Fibroblast of pulmonary artery (primary cell): Measurements from ENCODE around the gene PSMB2.

Experiments used
- DNase-seq: peaks from one replicate; pipeline ENCODE4 v3.0.0-alpha.2; 2010; ENCODE audit warnings: low read depth
- H3K4me3 ChIP-seq: replicated peaks from 2 replicates; pipeline ENCODE4 v1.5.1; 2011; ENCODE audit warnings: low read depth, mild to moderate bottlenecking, control low read depth, low read length, moderate library complexity
- CTCF ChIP-seq: IDR thresholded peaks from 2 replicates; pipeline ENCODE4 v1.5.1; 2011; ENCODE audit warnings: mild to moderate bottlenecking, control low read depth, low read length, inconsistent platforms; ENCODE audit errors: missing control alignments

PSMB2 gene

DNA sequence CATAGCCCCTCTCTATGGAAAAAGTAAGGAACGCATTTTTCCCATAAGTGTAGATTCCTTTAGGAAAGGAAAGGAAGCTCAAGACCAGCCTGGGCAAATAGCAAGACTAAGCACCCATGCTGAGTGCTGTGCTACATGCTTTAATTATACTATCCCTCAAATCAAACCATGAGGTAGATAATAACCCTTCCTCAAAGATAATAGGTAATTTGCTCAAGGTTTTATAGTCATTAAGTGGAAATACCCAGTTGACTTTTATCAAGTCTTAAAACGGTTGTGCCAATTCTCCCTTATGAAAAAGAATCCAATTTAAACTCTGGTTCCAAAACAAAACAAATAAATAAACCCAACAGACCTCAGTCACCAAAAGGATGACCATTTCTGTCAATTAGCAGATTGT, 87.5 kb downstream of the PSMB2 start:
- no peak for TF ChIP-seq CTCF
- no peak overlapping the region for H3K4me3 ChIP-seq
- no peak for DNase-seq
